K562 treated with DMSO at 1 percent for 48 hours (cell line): ENCODE data around the gene ARRB1. TPM values are rescaled to one million over a fixed set of nuclear protein-coding genes. Genes with fewer than 3 reads are reported as not detected.

Experiments
- total RNA-seq: library from RNA; unstranded; fragments of 300-600 nt; gene quantifications from 2 replicates; pipeline ENCODE4 v1.2.3, GENCODE V29; 2022; ENCODE audit warnings: low replicate concordance; ENCODE audit errors: extremely low read depth

Gene ARRB1
- not detected in 2 replicates for total RNA-seq

GRCh38 chr11:75351541-75351790 lies at the start of gene ARRB1:
Gene ARRB1, minus strand, starts transcription at chr11:75351661. Its CDS starts 54 bp downstream, at chr11:75351607.

DNA sequence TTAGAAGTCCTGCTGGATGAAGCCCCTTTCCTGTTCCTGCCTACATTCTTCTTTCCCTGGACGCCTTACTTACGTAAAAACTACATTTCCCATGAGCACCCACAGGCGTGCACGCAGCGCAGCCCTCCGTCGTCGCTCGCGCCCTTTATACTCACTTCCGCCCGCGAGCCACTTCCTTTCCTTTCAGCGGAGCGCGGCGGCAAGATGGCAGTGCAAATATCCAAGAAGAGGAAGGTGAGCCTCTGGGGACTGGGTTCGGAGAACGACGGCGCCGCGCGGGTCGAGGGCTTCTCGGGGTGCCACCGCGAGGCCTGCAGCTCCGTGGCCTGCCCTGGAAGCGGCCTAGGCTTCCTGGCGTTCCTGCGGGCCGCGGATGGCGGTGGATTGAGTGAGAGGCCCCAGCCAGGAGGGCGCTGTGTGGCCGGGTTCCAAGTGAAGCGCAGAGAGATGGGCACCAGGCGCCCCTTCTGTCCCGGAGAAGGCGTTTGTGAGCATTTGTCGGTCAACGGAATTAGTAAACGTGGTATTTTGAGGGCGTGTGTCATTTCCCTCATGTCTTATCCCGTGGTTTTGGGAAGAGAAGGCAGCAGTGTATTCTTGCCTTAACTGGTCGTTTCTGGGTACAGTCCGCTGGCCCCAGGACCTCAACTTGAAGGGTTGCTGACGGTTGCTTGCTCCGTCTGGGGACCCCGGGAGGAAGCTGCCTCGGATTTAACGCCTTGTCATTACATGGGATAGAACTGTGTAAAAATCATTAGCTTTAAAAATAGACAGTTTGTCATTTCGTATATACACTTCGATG lies 48.1 kb upstream of the ARRB1 start, which contains the start of gene RPS3:
TSS of gene RPS3 (plus strand) at position 175 of the 802 bp plus-strand sequence. CDS start at position 205, 30 bp downstream.

GRCh38 chr11:75240311-75241035 lies 111.0 kb downstream of the ARRB1 start, which contains the start of gene TPBGL:
Gene TPBGL, plus strand, starts transcription at chr11:75240774. Its CDS starts 276 bp downstream, at chr11:75241050.

Other genes with a start within 250 kb of the ARRB1 start
- gene SLCO2B1, start 200.6 kb downstream of the ARRB1 start, total RNA-seq = not detected in 2 replicates
- not detected in 2 replicates for gene TPBGL, start 110.9 kb downstream of the ARRB1 start, total RNA-seq
- 4,146 and 5,402 TPM in 2 replicates for gene RPS3, start 47.9 kb upstream of the ARRB1 start, total RNA-seq
- not detected in 2 replicates for gene KLHL35, start 81.5 kb upstream of the ARRB1 start, total RNA-seq
- gene GDPD5, start 174.3 kb upstream of the ARRB1 start, total RNA-seq = not detected in 2 replicates
- gene SERPINH1, start 210.6 kb upstream of the ARRB1 start, total RNA-seq = 384 TPM in 1 of 2 replicates, not detected in the other